AG04450 (cell line): Measurements from ENCODE around the gene CCSER1. TPM values are rescaled to one million over a fixed set of nuclear protein-coding genes. Genes with fewer than 3 reads are reported as not detected.

Experiments
- CTCF ChIA-PET: fragments of 300-600, 350-600 bp; formaldehyde crosslinking; extraction: SDS; loops from one replicate; lab custom pipeline; 2022; ENCODE audit warnings: antibody characterized with exemption, inconsistent platforms; lab: Charles Lee
- POLR2A ChIA-PET: fragments of 350-600 bp; formaldehyde crosslinking; extraction: SDS; loops from one replicate; lab custom pipeline; 2021; ENCODE audit warnings: antibody characterized with exemption, inconsistent platforms; lab: Yijun Ruan, JAX
- DNase-seq: peaks from one replicate; pipeline ENCODE4 v3.0.0-alpha.2; 2011; ENCODE audit warnings: low read depth, low spot score
- H3K27ac ChIP-seq: one replicate; pipeline ENCODE4 v1.5.1; 2012; ENCODE audit warnings: low read depth, low read length, control low read depth
- H3K27me3 ChIP-seq: one replicate; pipeline ENCODE4 v1.6.0; 2012; ENCODE audit warnings: low read length; ENCODE audit not compliant: control insufficient read depth, insufficient read depth
- H3K4me3 ChIP-seq: 2 replicates; pipeline ENCODE4 v1.5.1; 2011; ENCODE audit warnings: mild to moderate bottlenecking, low read depth, low read length, control low read depth
- H3K9me3 ChIP-seq: 2 replicates; pipeline ENCODE4 v1.5.1; 2012; ENCODE audit warnings: low read length; ENCODE audit not compliant: control insufficient read depth, insufficient read depth
- CTCF ChIP-seq: IDR thresholded peaks from 2 replicates; pipeline ENCODE4 v1.5.1; 2011; ENCODE audit warnings: low read depth, low read length, control low read depth, inconsistent platforms
- polyA plus RNA-seq: library from polyadenylated mRNA; depleted of rRNA; stranded (reverse); fragments of >200 nt; gene quantifications from 2 replicates; pipeline ENCODE4 v1.2.3, GENCODE V29; 2011

The CCSER1 gene
- polyA plus RNA-seq, 1 experiment: not detected

GRCh38 chr4:90544532-90545045 is 417.4 kb downstream of the CCSER1 start:
- DNase-seq: no peak
- CTCF ChIA-PET: no interaction called here

GRCh38 chr4:90545380-90545779 is 418.2 kb downstream of the CCSER1 start:
- H3K4me3 ChIP-seq: no peak overlapping the region
- no peak for TF ChIP-seq CTCF
- no peaks in the 10 kb centered on the region for H3K9me3 ChIP-seq
- no peak for DNase-seq
- CTCF ChIA-PET: no interaction called here
- no peak overlapping the region for H3K27ac ChIP-seq
- H3K27me3 ChIP-seq: no peaks in the 10 kb centered on the region
- POLR2A ChIA-PET: no interaction called here

More at GRCh38 chr4:90544532-90545045, 417.4 kb downstream of the CCSER1 start:
- Histone ChIP-seq H3K27ac (no peak overlapping the region), H3K27me3 (no peaks in the 10 kb centered on the region), H3K4me3 (no peak overlapping the region), H3K9me3 (no peaks in the 10 kb centered on the region)
- POLR2A ChIA-PET: no interaction called here
- TF ChIP-seq CTCF: no peak

- Histone ChIP-seq H3K9me3 (no peaks in the 10 kb centered on the region), H3K27ac (no peak overlapping the region), H3K4me3 (no peak overlapping the region), H3K27me3 (no peaks in the 10 kb centered on the region)
- no peak for DNase-seq
- ChIA-PET POLR2A (no interaction called here), CTCF (no interaction called here)
- no peak for TF ChIP-seq CTCF
Measured at GRCh38 chr4:90546114-90546513, 418.9 kb downstream of the CCSER1 start.

- no peak overlapping the region for H3K27ac ChIP-seq
- POLR2A ChIA-PET: no interaction called here
- H3K9me3 ChIP-seq: peaks cover 26% of the 10 kb centered on the region
- no peak for TF ChIP-seq CTCF
- CTCF ChIA-PET: no interaction called here
- H3K27me3 ChIP-seq: no peaks in the 10 kb centered on the region
- no peak overlapping the region for H3K4me3 ChIP-seq
- DNase-seq: no peak
Measured at GRCh38 chr4:90570615-90571014, 443.4 kb downstream of the CCSER1 start.

DNA sequence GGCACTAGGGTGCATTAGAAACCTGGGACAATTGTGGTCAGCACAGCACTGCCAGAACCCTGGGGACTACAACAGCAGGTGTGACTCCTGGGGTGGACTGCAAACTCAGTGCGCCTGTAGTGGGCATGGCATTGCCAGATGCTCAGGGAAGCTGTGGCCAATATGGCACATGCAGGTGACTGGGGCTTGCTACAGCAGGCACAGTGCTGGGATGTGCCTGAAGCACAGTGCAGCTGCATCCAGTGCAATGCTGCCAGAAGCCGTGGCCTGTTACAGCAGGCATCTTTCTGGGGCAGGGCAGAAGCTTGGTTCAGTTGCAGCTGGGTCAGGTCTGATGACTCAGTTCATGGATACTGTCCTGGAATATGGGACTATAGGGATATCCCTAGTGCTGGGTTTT is 445.8 kb downstream of the CCSER1 start:
- no peak overlapping the region for H3K4me3 ChIP-seq
- DNase-seq: no peak
- POLR2A ChIA-PET: no interaction called here
- CTCF ChIA-PET: no interaction called here
- H3K27ac ChIP-seq: no peak overlapping the region
- H3K9me3 ChIP-seq: peaks cover 16% of the 10 kb centered on the region
- TF ChIP-seq CTCF: no peak
- no peaks in the 10 kb centered on the region for H3K27me3 ChIP-seq
